Measurements from ENCODE around the gene ZBTB37.
"Not testable (repeated sequence)": the region's sequence is repeated elsewhere in the genome, so short reads cannot be mapped to it uniquely, and the experiment has no call there.

The ZBTB37 gene

GRCh38 chr1:173914366-173914871 is 46.2 kb downstream of the ZBTB37 start:
- H3K4me3 Mint-ChIP-seq: no peak overlapping the region
- H3K36me3 Mint-ChIP-seq: peaks cover 4% of the 10 kb centered on the region in 2 donors
- peak; percentile 38 to 58 for ATAC-seq (replicated peaks)
- DNase-seq: no peak
- H3K27ac Mint-ChIP-seq: no peak overlapping the region
- H3K27me3 Mint-ChIP-seq: no peaks in the 10 kb centered on the region
- H3K9me3 Mint-ChIP-seq: peaks cover 0 to 2% of the 10 kb centered on the region in 2 donors
- H3K4me1 Mint-ChIP-seq: no peaks in the 10 kb centered on the region

GRCh38 chr1:173915596-173915995 is 47.4 kb downstream of the ZBTB37 start:
- Mint-ChIP-seq H3K27me3 (no peaks in the 10 kb centered on the region), H3K4me3 (no peak overlapping the region), H3K36me3 (peaks cover 0 to 4% of the 10 kb centered on the region in 2 donors), H3K27ac (no peak overlapping the region), H3K4me1 (no peaks in the 10 kb centered on the region), H3K9me3 (peaks cover 0 to 2% of the 10 kb centered on the region in 2 donors)
- DNase-seq (no peak), ATAC-seq (replicated peaks) (no peak)

GRCh38 chr1:173916667-173917066 is 48.5 kb downstream of the ZBTB37 start:
- H3K27me3 Mint-ChIP-seq: no peaks in the 10 kb centered on the region
- no peak for DNase-seq
- no peak overlapping the region for H3K4me3 Mint-ChIP-seq
- no peaks in the 10 kb centered on the region for H3K4me1 Mint-ChIP-seq
- no peak for ATAC-seq (replicated peaks)
- no peak overlapping the region for H3K27ac Mint-ChIP-seq
- H3K9me3 Mint-ChIP-seq: peaks cover 0 to 2% of the 10 kb centered on the region in 2 donors
- no peaks in the 10 kb centered on the region for H3K36me3 Mint-ChIP-seq

GRCh38 chr1:173917149-173917548 is 49.0 kb downstream of the ZBTB37 start, which contains the start of gene SERPINC1:
TSS of gene SERPINC1 (minus strand) at chr1:173917327. CDS start at chr1:173917259, 68 bp downstream.
- no peaks in the 10 kb centered on the region for H3K4me1 Mint-ChIP-seq
- DNase-seq: no peak
- no peak for ATAC-seq (replicated peaks)
- H3K36me3 Mint-ChIP-seq: no peaks in the 10 kb centered on the region
- no peak within 1 kb of the TSS for H3K4me3 Mint-ChIP-seq
- peaks cover 0 to 2% of the 10 kb centered on the region in 2 donors for H3K9me3 Mint-ChIP-seq
- no peaks in the 10 kb centered on the region for H3K27me3 Mint-ChIP-seq
- H3K27ac Mint-ChIP-seq: peak within 1 kb of the TSS; percentile 26

- ATAC-seq (replicated peaks) (no peak), DNase-seq (no peak)
- Mint-ChIP-seq H3K27me3 (no peaks in the 10 kb centered on the region), H3K36me3 (no peaks in the 10 kb centered on the region), H3K27ac (no peak overlapping the region), H3K4me1 (no peaks in the 10 kb centered on the region), H3K9me3 (peaks cover 0 to 2% of the 10 kb centered on the region in 2 donors), H3K4me3 (no peak overlapping the region)
Observed at GRCh38 chr1:173917635-173918493, 49.7 kb downstream of the ZBTB37 start.

- Mint-ChIP-seq H3K27ac (no peak overlapping the region), H3K27me3 (no peaks in the 10 kb centered on the region), H3K36me3 (no peaks in the 10 kb centered on the region), H3K4me3 (no peak overlapping the region), H3K9me3 (no peaks in the 10 kb centered on the region), H3K4me1 (no peaks in the 10 kb centered on the region)
- no peak for DNase-seq
- no peak for ATAC-seq (replicated peaks)
Observed at GRCh38 chr1:173920861-173921260, 52.7 kb downstream of the ZBTB37 start.

GRCh38 chr1:173925306-173926242 is 57.4 kb downstream of the ZBTB37 start:
- no peaks in the 10 kb centered on the region for H3K27me3 Mint-ChIP-seq
- no peaks in the 10 kb centered on the region for H3K9me3 Mint-ChIP-seq
- H3K36me3 Mint-ChIP-seq: peaks cover 3 to 5% of the 10 kb centered on the region in 2 donors
- no peak overlapping the region for H3K27ac Mint-ChIP-seq
- H3K4me1 Mint-ChIP-seq: no peaks in the 10 kb centered on the region
- ATAC-seq (replicated peaks) (no peak), DNase-seq (no peak)
- H3K4me3 Mint-ChIP-seq: no peak overlapping the region

- H3K4me1 Mint-ChIP-seq: not testable (repeated sequence)
Observed at GRCh38 chr1:173930541-173930940, 62.4 kb downstream of the ZBTB37 start.

GRCh38 chr1:173934440-173934839 is 66.3 kb downstream of the ZBTB37 start:
- no peak overlapping the region for H3K4me3 Mint-ChIP-seq
- H3K27me3 Mint-ChIP-seq: no peaks in the 10 kb centered on the region
- ATAC-seq (replicated peaks): no peak
- no peak overlapping the region for H3K27ac Mint-ChIP-seq
- H3K4me1 Mint-ChIP-seq: no peaks in the 10 kb centered on the region
- H3K9me3 Mint-ChIP-seq: no peaks in the 10 kb centered on the region
- DNase-seq: no peak
- peaks cover 15 to 27% of the 10 kb centered on the region in 2 donors for H3K36me3 Mint-ChIP-seq

More at GRCh38 chr1:173930541-173930940, 62.4 kb downstream of the ZBTB37 start:
- H3K27ac Mint-ChIP-seq; H3K27me3 Mint-ChIP-seq; DNase-seq; H3K9me3 Mint-ChIP-seq; ATAC-seq (replicated peaks); H3K4me3 Mint-ChIP-seq: not testable (repeated sequence)
- H3K36me3 Mint-ChIP-seq: peaks cover 12 to 22% of the 10 kb centered on the region in 2 donors

GRCh38 chr1:173937062-173937461 is 68.9 kb downstream of the ZBTB37 start:
- Mint-ChIP-seq H3K9me3 (no peaks in the 10 kb centered on the region), H3K27ac (no peak overlapping the region), H3K27me3 (no peaks in the 10 kb centered on the region), H3K4me3 (no peak overlapping the region), H3K36me3 (peaks cover 18 to 27% of the 10 kb centered on the region in 2 donors), H3K4me1 (no peaks in the 10 kb centered on the region)
- no peak for DNase-seq
- ATAC-seq (replicated peaks): no peak

GRCh38 chr1:173946380-173946921 is 78.3 kb downstream of the ZBTB37 start:
- H3K27ac Mint-ChIP-seq: no peak overlapping the region

GRCh38 chr1:173948594-173948993 is 80.4 kb downstream of the ZBTB37 start:
- H3K4me1 Mint-ChIP-seq: no peaks in the 10 kb centered on the region
- no peaks in the 10 kb centered on the region for H3K9me3 Mint-ChIP-seq
- peaks cover 10 to 24% of the 10 kb centered on the region in 2 donors for H3K36me3 Mint-ChIP-seq
- no peak for ATAC-seq (replicated peaks)
- no peaks in the 10 kb centered on the region for H3K27me3 Mint-ChIP-seq
- peak overlapping the region; percentile 56 for H3K27ac Mint-ChIP-seq
- no peak overlapping the region for H3K4me3 Mint-ChIP-seq
- DNase-seq: no peak

More at GRCh38 chr1:173946380-173946921, 78.3 kb downstream of the ZBTB37 start:
- DNase-seq (no peak), ATAC-seq (replicated peaks) (no peak)
- Mint-ChIP-seq H3K4me1 (no peaks in the 10 kb centered on the region), H3K9me3 (no peaks in the 10 kb centered on the region), H3K27me3 (no peaks in the 10 kb centered on the region), H3K36me3 (peaks cover 19 to 29% of the 10 kb centered on the region in 2 donors), H3K4me3 (no peak overlapping the region)
